ENCODE measurements around the gene MCRIP2. TPM values are rescaled to one million over a fixed set of nuclear protein-coding genes. Genes with fewer than 3 reads are reported as not detected.

MCRIP2 gene
- total and polyA plus RNA-seq, 9 of the 15 experiments (the other 6 are each of a cell fraction or from before 2014, with no cell fraction given): 0.80 to 120 (median 35.2) TPM

DNA sequence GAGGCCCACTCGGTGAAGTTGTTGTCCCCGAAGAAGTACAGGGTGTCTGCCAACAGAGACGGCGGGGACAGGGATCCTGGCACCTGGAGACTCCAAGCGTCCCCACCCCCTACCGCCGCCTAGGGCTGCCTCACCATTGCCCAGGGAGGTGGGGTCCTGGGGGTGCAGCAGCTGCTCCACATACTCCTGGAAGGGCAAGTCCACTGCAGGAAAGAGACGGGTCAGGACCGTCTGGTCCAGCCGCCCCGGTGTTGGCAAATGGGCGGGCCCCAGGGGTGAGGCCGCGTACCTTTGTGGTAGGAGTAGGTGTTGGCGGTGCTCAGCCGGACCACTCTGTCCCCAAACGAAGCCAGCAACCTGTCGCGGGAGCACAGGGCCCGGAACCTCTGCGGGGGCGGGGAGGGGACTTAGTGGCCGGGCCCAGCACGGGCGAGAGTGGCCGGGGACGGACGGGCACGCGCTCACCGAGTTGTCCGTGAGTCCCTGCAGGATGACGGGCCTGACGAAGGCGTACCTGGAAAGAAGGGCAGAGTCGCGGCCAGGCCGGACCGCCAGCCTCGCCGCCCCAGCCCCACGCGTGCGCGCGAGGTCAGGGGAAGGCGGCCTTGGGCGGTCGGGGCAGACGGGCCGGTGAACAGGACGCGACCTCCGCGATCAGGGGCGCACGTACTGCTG lies 41.9 kb downstream of the MCRIP2 start (continued):
- no peak for TF ChIP-seq GTF2E2 (tag; IDR thresholded peaks at IDR 0.05)

DNA sequence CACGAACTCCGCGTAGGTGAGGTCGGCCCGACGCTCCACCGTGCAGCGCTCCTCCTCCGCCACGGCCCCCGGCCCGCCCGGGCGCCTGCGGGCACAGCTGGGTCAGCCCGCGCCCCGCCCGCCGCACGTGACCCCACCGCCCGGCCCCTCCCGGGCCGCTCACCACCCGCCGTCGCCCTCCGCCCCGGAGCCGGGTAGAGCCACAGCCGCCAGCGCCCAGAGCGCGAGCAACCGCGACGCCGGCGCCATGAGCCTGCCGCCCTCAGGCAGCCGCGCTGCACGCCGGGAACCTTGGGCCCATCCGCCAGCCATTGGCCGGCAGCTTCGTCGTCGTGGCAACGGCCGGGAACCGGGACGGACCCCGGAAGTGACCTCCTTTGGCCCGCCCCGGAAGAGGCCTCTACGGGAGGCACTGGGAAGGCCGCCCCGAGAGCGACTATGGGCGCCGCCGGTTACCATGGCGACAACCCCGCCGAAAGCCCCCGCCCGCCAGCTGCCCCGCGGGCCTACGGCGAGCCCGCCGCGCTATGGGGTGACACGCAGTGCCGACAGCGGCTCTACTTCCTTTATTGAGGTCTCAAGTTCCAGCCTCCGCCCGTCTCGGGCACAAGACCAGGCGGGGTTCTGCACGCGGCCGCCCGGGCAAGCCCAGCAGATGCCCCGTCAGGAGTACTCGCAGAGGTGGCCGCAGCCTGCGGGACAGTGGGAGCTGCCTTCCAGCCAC lies 42.6 kb downstream of the MCRIP2 start, which contains the start of gene JMJD8:
Gene JMJD8 (minus strand): TSS at position 264 of the 724 bp plus-strand sequence. CDS start 15 bp downstream, at position 249.
- H3K4me1 ChIP-seq (replicated peaks in 1 of 2; ENCODE audit: control insufficient read depth in 2 of 2, insufficient read depth in 2 of 2, low read length in 2 of 2): peaks cover 27 to 96% of the 10 kb centered on the region in 2 experiments
- no peak for TF ChIP-seq DDX20 (tag; IDR thresholded peaks at IDR 0.05; ENCODE audit: low read depth)
- TF ChIP-seq, protein P1, sequence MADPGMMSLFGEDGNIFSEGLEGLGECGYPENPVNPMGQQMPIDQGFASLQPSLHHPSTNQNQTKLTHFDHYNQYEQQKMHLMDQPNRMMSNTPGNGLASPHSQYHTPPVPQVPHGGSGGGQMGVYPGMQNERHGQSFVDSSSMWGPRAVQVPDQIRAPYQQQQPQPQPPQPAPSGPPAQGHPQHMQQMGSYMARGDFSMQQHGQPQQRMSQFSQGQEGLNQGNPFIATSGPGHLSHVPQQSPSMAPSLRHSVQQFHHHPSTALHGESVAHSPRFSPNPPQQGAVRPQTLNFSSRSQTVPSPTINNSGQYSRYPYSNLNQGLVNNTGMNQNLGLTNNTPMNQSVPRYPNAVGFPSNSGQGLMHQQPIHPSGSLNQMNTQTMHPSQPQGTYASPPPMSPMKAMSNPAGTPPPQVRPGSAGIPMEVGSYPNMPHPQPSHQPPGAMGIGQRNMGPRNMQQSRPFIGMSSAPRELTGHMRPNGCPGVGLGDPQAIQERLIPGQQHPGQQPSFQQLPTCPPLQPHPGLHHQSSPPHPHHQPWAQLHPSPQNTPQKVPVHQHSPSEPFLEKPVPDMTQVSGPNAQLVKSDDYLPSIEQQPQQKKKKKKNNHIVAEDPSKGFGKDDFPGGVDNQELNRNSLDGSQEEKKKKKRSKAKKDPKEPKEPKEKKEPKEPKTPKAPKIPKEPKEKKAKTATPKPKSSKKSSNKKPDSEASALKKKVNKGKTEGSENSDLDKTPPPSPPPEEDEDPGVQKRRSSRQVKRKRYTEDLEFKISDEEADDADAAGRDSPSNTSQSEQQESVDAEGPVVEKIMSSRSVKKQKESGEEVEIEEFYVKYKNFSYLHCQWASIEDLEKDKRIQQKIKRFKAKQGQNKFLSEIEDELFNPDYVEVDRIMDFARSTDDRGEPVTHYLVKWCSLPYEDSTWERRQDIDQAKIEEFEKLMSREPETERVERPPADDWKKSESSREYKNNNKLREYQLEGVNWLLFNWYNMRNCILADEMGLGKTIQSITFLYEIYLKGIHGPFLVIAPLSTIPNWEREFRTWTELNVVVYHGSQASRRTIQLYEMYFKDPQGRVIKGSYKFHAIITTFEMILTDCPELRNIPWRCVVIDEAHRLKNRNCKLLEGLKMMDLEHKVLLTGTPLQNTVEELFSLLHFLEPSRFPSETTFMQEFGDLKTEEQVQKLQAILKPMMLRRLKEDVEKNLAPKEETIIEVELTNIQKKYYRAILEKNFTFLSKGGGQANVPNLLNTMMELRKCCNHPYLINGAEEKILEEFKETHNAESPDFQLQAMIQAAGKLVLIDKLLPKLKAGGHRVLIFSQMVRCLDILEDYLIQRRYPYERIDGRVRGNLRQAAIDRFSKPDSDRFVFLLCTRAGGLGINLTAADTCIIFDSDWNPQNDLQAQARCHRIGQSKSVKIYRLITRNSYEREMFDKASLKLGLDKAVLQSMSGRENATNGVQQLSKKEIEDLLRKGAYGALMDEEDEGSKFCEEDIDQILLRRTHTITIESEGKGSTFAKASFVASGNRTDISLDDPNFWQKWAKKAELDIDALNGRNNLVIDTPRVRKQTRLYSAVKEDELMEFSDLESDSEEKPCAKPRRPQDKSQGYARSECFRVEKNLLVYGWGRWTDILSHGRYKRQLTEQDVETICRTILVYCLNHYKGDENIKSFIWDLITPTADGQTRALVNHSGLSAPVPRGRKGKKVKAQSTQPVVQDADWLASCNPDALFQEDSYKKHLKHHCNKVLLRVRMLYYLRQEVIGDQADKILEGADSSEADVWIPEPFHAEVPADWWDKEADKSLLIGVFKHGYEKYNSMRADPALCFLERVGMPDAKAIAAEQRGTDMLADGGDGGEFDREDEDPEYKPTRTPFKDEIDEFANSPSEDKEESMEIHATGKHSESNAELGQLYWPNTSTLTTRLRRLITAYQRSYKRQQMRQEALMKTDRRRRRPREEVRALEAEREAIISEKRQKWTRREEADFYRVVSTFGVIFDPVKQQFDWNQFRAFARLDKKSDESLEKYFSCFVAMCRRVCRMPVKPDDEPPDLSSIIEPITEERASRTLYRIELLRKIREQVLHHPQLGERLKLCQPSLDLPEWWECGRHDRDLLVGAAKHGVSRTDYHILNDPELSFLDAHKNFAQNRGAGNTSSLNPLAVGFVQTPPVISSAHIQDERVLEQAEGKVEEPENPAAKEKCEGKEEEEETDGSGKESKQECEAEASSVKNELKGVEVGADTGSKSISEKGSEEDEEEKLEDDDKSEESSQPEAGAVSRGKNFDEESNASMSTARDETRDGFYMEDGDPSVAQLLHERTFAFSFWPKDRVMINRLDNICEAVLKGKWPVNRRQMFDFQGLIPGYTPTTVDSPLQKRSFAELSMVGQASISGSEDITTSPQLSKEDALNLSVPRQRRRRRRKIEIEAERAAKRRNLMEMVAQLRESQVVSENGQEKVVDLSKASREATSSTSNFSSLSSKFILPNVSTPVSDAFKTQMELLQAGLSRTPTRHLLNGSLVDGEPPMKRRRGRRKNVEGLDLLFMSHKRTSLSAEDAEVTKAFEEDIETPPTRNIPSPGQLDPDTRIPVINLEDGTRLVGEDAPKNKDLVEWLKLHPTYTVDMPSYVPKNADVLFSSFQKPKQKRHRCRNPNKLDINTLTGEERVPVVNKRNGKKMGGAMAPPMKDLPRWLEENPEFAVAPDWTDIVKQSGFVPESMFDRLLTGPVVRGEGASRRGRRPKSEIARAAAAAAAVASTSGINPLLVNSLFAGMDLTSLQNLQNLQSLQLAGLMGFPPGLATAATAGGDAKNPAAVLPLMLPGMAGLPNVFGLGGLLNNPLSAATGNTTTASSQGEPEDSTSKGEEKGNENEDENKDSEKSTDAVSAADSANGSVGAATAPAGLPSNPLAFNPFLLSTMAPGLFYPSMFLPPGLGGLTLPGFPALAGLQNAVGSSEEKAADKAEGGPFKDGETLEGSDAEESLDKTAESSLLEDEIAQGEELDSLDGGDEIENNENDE (IDR thresholded peaks at IDR 0.05; ENCODE audit: low read depth, low read length): no peak
- TF ChIP-seq ZNF282 (CRISPR knock-in tag; IDR thresholded peaks at IDR 0.05): 0 out of 2 replicates have a peak, but pooled peaks have one; percentile 12
- TF ChIP-seq, protein P2, sequence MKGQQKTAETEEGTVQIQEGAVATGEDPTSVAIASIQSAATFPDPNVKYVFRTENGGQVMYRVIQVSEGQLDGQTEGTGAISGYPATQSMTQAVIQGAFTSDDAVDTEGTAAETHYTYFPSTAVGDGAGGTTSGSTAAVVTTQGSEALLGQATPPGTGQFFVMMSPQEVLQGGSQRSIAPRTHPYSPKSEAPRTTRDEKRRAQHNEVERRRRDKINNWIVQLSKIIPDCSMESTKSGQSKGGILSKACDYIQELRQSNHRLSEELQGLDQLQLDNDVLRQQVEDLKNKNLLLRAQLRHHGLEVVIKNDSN (CRISPR knock-in tag; IDR thresholded peaks at IDR 0.05): no peak

More for the DNA sequence above, 42.6 kb downstream of the MCRIP2 start, which contains the start of gene JMJD8:
- intact Hi-C loops (cut with micrococcal nuclease) (loop anchor here (5.0 kb wide), 1 partner anchor 287 kb away; the partner anchor contains the start of gene NME4), in situ Hi-C loops (cut with MboI) (no loop called here)
- Histone ChIP-seq H3K27me3 (ENCODE audit: control insufficient read depth in 2 of 2, insufficient read depth in 2 of 2, low read length in 2 of 2) (no peaks in the 10 kb centered on the region), H3K27ac (ENCODE audit: extremely low read depth, low read depth, low read length) (peak within 1 kb of the TSS; percentile 88), H4K20me1 (replicated peaks; ENCODE audit: control insufficient read depth, insufficient read depth, low read length) (peaks cover 21% of the 10 kb centered on the region), H3K9ac (ENCODE audit: insufficient read depth in 1 of 2, low read depth in 2 of 2, low read length in 2 of 2) (peak within 1 kb of the TSS; percentile 71 to 98), H3K9me3 (replicated peaks; ENCODE audit: control insufficient read depth, insufficient read depth, low read depth, low read length) (no peaks in the 10 kb centered on the region), H3K9me1 (ENCODE audit: control insufficient read depth, insufficient read depth, low read length) (peaks cover 13% of the 10 kb centered on the region), H3K36me3 (ENCODE audit: control insufficient read depth, insufficient read depth, low read length) (peaks cover 66% of the 10 kb centered on the region), H3K4me2 (ENCODE audit: insufficient read depth, low read length) (peak within 1 kb of the TSS; percentile 75), H2AFZ (ENCODE audit: low read depth, low read length) (peak within 1 kb of the TSS; percentile 24; the same call in 1 of the 2 replicates), H3K4me3 (peak within 1 kb of the TSS; percentile 98), H3K79me2 (ENCODE audit: control insufficient read depth, insufficient read depth, low read length) (peaks cover 47% of the 10 kb centered on the region)
- peak; percentile 92 for FAIRE-seq
- WGBS (ENCODE audit: insufficient coverage, low coverage, missing lambda C conversion rate): 17% methylated on average over 42 of the region's 91 CpGs
- POLR2A ChIA-PET: interaction anchor here (0.6 to 0.8 kb wide), 5 partner anchors 9 to 442 kb away, joined by 3 to 6 read pairs (median 3); partner anchors contain the start of gene RHBDL1
- peak; percentile 76 for ATAC-seq
- CTCF ChIA-PET (ENCODE audit: low intra/inter-chr PET ratio): no interaction called here
- peak; percentile 83 to 97 (median 90) for DNase-seq (ENCODE audit: extremely low read depth in 1 of 4, low spot score in 3 of 4)
- no TSS peak for BruUV-seq (replicated peaks)
